Central memory CD4-positive, alpha-beta T cell (primary cell): ENCODE data around the gene ZMYND8.
"Not testable (repeated sequence)": the region's sequence is repeated elsewhere in the genome, so short reads cannot be mapped to it uniquely, and the experiment has no call there.

Experiments used
- DNase-seq: peaks from one replicate; pipeline ENCODE4 v3.0.0; 2022

The ZMYND8 gene

DNA sequence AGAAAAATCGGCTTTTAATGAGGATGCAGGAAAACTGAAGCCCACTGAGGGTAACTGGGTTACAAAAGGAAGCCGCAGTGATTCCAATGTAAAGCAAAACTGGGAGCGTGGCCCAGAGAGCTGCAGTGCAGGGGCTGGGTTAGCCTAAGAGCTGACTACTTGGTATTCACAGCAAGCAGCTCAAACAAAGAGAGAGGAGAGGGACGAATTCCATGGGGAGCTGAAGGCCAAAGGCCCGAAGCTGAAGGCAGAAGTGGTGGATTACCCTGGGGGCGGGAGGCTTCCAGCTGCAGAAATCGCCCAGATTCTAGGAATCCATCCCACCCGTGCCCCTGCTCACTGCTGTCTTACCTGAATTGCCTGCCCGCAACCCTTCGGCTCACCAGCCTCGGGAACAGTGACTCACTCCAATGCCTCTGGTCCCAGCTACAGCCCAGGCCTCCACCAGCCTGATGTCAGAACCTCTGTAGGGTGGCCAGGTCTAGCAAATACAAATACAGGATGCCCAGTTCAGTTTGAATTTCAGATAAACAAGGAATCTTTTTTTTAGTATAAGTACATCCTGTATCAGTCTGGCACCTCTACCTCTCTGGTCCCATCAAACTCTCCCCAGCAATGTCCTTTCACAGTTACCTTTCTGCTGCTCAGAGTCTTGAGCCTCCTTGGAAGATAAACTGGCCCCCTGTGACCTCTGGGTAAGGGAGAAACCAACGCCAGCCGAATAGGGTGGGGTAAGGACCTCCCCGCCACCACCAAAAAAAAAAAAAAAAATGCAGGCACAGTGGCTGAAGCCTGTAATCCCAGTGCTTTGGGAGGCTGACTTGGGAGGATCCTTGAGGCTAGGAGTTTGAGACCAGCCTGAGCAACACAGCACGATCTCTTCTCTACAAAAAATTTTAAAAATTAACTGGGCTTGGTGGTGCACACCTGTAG, 14.6 kb upstream of the ZMYND8 start:
- DNase-seq = no peak

DNA sequence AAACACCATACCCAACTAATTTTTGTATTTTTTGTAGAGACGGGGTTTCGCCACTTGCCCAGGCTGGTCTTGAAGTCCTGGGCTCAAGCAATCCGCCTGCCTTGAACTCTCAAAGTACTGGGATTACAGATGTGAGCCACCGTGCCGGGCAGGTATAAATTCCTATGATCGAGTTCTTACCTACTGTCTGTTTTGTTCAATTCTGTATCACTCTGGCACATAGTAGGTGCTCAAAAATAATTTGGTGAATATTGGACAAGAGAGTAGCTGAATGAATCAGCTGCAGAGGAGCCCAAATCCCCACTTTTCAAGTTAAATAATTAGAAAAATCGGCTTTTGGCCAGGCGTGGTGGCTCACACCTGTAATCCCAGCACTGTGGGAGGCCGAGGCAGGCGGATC, 13.7 kb upstream of the ZMYND8 start:
- DNase-seq = no peak

DNA sequence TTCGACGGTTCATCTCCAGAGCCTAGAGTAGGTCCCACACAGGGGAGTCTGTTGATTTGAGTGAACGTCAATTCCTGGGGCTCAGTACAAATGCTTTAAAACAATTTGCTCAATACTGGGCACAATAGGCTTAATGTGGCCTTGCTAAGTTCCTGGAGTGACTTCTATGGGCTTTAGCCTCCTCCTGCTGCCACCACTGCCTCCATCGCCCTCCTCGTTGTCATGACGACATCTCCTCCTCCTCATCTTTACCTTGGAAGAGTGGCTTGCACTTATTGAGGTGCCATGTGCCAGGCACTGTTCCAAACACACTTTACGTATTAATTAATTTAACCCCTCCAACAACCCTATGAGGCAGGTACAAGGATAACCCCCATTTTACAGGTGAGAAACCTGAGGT, 11.8 kb upstream of the ZMYND8 start:
- DNase-seq = no peak

DNA sequence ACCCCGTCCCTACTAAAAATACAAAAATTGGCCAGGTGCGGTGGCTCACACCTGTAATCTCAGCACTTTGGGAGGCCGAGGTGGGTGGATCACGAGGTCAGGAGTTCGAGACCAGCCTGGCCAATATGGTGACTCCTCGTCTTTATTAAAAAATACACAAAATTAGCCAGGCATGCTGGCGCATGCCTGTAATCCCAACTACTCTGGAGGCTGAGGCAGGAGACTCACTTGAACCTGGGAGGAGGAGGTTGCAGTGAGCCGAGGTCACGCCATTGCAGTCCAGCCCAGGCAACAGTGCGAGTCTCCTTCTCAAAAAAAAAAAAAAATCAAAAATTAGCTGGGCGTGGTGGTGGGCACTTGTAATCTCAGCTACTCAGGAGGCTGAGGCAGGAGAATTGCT, 9.8 kb upstream of the ZMYND8 start:
- DNase-seq = not testable (repeated sequence)

DNA sequence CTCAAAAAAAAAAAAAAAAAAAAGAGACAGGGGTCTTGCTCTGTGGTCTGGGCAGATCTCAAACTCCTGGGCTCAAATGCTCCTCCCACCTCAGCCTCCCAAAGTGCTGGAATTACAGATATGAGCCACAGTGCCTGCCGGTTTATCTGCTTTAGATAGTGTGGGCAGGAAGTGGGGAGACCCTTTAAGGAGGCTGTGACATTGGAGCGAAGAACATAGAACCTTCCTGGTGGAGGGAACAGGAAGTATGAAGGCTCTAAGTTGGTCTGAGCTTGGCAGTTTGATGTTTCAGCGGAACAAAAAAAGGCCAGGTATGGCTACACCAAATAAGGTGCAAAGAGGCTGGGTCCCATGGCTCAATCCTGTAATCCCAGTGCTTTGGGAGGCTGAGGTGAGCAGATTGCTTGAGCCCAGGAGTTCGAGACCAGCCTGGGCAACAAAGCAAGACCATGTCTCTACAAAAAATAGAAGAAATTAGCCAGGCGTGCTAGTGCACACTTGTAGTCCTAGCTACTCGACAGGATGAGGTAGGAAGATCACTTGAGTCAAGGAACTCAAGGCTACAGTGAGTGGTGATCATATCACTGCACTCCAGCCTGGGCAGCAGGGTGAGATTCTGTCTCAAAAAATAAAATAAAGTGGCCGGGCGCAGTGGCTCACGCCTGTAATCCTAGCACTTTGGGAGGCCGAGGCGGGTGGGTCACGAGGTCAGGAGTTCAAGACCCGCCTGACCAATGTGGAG, 8.7 kb upstream of the ZMYND8 start:
- DNase-seq = no peak

DNA sequence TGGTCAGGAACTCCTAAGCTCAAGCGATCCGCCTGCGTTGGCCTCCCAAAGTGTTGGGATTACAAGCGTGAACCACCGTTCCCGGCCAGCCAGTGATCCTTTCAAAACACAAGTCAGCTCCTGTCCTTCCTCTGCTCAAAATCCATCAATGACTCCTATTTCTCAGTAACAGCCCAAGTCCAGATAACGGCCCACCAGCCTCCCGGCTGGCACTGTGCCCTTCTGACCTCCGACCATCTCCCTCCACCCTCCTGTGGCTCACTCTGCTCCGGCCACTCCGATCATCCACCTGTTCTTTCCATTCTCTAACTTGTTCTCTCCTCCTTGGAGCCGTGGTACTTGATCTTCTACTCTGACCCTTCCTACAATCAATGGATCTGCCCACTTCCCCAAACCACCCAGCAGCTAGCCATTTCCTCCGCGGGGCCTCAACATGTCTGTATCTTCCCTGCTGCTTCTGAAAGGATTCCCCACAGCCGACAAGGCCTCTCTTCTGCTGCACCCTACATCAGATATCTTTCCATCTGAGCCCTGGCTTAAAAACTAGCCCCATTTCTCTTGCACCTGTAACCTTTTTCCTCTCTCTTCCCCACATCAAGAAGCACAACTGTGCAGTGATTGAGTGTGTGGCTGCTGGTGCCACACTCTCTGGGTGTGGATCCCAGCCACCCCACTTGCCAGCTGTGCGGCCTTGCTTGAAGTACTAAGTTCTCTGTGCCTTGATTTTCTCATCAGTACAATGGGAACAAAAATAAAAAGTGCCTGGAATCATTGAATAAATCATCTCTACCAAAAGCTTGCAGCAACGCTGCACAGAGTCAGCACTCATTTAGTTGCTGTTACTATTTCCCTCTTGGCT, 6.1 kb upstream of the ZMYND8 start:
- no peak for DNase-seq

DNA sequence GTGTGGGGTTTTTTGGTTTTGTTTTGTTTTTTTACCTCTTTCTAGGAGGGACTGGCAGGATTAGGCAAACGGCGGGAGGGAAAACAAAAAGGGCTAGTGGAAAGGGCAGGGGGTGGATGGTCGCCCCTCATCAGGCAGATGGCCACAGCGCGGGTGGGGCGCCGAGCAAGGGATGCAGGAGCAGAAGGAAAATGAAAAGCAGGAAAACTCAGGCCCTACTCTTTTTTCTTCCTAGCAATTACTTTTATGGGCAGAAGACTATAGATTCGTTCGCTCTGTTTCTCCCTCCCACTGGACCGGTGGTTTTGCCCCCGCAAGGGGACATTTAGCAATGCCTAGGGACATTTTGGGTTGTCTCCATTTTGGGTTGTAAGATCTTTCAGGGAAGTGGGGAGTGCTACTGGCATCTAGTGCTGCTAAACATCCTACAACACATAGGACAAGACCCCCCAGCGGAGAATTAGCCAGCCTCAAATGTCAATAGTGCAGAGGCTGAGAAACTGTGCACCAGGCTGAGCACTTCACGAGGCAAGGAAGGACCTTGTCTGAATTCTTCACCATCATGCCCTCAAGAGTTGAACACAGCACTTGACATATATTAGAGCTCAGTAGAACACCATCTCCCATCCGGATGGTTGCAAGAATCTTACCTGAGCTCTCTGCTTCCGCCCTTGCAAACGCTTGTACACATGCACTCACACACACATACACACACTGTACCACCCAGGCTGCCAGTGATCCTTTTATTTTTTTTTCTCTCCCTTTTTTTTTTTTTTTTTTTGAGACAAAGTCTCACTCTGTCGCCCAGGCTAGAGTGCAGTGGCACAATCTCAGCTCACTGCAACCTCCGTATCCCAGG, 4.8 kb upstream of the ZMYND8 start:
- no peak for DNase-seq

DNA sequence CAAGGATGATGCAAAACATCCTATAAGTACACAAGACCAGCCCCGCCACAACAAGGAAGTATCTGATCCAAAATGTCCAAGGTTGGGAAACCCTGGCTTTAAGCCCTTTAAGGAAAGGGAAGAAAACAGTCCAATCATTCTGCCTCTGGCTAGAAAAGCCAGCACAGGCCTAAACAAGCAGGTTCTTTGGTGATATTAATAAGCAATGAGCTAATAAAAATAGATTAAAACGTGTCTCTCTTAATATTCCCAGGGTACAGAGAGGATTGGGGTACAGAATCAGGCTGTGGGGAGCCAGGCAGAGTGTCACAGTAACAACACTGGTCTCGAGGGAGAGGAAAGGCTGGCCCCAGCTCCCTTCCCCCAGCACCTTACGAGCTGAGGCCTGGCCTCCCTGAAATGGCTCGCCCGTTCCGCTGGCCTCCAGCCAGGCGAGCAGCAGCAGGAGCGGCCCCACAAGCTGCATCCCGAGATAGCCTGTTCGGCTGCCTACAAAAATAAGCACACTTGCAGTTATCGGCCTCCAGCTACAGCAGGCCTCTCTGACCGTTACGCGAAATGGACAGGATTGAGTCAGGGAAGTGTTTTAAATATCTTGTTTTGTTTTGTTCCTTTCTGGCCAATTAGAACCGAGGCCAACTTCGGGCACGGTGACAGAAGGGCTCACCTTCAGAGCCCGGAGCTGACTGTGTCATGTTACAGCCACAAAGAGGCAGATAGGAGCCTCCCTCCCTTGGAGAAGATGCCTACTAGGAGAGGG, 4.0 kb upstream of the ZMYND8 start:
- no peak for DNase-seq

DNA sequence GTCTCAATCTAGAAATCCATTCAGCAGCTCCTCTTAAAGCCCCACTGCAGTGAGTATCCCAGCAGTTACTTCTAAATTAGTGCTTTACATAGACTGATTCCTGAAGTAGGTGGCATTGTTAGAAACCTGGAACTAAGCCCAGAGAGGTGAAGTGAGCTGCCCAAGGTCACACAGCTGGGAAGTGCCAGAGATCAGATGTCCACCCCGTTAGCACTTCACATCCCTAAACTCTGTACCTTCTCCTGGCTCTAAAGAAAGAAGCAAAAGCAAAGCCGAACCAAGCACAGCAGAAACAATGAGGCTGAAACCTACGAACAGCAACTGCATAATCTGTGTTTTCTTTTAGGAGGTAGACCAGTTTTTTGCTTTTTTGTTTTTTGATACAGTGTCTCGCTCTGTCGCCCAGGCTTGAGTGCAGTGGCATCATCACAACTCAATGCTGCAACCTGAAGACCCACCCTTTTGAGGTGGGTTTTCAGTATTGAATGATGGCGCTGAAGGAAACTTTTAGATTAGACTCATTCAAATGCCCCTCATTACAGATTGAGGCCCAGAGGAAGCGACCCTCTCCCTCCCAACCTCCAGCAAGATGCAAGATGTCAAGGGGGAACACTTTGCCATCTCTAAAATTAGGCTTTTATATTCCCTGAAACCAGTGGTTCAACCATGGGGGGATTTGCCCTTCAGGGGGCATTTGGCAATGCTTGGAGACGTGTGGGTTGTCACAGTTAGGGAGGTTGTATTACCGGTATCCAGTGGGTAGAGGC, 3.2 kb upstream of the ZMYND8 start:
- no peak for DNase-seq

DNA sequence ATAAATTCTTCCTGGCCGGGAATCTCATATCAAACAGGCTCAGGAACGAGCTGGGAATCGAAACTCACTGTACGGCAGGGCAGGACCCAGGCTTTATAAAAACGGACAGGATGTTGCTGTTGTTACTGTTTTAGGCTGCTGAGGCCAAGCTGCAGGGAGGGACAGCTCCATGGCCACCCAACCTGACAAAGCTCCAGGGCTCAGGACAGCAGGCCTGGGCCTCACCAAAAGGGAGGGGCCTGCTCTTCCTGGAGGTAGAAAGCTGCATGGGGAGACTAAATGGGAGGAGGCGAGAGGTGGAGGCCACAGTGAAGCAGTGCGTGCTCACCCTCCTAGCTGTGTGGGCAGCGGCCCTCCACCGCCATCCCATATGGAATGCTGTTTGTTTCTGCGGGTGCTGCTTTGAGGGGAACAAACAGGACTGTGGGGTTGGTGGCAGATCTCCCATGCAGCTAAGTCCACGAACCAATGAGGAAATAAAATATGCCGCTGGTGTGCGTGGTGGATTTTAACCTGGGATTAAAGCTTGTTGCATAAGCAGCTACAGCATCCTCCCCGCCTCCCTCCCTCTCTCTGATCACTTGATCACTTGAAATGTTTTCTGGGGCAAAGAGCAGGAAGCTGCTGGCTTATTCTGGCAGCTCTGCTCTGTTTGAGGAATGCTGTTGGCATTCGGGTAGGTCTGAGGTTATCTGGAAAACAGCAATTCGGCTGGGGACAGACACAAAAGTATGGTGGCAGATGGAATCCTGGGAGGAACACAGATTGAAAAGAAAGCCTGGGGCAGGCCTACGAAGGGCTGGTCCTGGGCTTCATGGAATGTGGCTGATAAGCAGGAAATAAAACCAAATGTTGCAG, 2.4 kb upstream of the ZMYND8 start:
- no peak for DNase-seq

DNA sequence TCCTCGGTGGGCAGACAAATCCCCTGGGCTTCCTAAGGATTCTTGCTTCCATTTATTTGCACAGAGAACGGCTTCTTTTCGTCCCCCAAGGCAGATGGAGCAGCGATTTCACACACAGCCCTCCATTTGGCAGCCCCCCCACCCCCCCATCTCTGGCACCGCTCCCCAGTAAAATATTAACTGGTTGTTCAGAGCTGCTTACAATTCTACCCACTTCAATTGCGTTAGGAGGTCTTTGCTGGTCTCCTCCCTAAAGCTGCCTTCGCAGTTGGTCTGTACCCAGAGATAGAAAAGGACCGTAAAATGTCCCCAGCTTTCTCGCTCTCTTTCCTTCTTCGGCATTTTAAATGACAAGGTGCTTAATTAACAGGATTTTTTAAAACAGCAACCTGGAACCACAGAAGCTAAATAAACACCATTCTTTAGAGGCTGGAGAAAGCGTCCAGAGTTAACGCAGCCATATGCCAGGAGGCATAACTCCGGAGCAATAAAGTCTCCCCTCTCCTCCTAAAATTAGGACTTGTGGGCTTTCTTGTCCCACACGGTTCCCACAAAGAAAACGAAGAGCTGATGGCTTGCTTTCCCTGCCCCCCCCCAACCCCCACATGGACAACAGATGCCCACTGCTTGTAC, 1.7 kb upstream of the ZMYND8 start:
- DNase-seq = no peak

DNA sequence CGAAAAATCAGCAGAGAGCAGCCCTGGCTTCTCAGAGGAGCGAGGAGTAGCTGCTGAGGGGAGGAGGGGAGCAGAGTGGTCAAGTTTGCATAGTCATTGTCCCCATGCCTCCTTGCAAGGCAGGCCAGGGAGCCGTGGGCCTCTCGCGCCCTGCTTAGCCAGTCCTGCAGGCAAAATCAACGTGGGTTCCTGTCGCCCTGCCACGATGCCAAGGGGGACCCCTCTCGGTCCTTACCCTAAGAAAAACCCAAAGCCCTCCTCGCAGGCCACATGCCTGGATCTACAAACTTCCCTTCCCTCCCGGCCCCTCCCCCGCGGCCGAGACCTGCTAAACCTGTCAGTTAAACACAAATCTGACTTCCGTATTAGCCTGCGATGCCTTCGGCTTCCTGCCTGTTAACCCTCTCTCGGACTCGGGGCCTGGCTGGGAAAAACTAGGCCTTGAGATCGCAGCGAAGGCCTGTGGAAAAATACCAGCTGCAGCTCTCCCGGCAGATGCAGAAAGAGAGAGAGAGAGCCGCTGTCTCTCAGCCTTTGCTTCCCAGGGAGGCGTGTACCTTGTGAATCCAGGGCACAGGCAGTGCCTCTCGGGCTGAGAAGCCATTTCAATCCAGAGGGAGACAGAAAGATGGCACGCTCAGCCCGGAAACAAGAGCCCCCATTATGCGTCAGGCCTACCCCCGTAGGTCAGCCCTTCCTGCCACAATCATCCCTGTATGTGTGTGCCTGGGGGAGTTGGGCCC, 968 bp upstream of the ZMYND8 start:
- peak; percentile 65 for DNase-seq

DNA sequence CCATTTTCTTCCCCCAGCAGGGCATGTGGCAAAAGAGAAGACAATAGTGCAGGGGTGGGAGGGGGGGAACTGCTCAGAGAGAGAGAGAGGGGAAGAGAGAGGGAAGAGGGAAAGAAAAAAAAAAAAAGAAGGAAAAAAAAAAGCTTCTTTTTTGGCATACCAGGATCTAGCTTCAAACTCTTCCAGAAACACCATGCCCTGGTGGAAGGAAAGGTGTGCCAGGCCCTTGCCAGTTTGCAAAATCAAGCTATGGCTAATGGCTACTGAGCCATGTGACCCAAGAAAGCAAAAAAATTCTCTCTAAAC, 326 bp downstream of the ZMYND8 start:
- no peak for DNase-seq

DNA sequence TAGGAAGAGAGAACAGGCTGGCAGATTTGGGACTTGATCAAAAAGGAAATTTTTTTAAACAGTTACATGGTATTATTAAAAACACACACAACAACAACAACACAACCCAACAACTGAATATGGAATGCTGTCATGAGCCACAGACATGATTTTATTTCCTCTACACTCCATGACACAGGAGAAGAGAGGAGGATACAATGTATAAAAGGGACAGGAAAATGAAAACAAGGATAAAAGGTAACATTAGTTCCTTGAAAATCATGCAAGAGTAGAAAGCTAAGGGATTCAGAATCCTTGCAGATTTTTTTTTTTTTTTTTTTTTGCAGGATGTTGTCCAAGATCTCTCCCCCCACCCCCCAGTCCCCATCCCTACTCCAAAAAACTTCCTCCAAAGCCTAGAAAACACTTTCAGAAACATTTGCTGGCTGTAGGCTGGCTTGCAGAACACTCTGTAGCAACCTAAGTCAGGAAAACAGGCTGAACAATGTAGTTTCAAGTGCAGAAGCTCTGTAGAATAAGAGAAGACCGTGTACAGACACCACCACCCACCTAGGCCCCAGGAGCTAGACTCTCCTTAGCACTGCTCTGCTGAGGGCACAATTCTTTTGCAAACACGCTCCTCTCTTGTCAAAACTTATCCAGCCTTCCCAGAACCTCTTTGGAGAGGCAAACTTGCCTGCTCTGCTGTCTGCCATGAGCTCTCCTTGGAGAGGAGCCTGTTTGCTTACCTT, 845 bp downstream of the ZMYND8 start:
- no peak for DNase-seq

DNA sequence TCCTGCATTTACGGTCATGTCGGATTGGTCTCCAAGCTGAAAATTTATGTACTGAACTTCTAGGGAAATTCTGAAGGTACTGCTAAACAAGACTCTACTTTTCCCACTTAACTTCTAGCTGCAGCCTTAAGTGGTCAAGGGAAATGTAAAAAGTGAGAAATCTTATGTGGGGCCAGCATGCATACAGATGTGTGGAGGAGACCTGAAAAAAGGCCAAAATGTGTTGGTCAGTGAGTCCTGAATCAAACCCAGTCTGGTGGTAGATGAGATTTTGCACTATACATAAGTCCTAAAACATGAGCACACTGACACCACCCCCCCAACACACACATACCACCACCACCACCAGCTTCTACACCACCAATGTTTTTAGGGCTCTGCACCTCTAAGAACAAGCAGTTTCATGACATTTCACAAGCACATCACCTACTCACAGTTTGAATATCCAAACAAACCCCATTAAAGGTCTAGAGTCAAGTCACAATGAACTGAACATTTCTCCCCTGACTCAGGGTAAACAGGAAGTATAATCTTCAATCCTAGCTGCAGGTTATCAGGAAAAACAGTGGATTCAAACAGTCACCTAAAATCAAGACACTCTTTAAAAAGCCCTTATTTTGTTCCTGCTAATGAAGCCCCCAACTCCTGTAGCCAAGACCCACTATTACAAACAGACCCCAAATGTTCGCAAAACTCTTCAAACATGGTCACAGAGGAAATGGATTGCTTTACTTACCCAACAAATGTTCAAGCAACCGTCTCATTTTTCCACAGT, 1.6 kb downstream of the ZMYND8 start:
- DNase-seq = no peak

DNA sequence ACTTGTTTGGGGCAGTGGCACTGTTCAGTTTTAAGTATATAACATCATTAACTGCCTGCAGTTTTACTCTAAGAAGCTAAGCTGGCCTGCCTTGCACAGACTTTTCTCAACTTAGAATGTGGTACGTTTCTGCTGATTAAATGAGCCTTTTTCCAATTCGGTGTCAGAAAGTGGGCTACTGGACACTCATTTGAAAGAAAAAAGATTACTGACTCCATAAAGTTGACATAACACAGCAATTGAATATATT, 2.1 kb downstream of the ZMYND8 start:
- DNase-seq = no peak
